ENCODE measurements around the gene CD6.

CD6 gene

DNA sequence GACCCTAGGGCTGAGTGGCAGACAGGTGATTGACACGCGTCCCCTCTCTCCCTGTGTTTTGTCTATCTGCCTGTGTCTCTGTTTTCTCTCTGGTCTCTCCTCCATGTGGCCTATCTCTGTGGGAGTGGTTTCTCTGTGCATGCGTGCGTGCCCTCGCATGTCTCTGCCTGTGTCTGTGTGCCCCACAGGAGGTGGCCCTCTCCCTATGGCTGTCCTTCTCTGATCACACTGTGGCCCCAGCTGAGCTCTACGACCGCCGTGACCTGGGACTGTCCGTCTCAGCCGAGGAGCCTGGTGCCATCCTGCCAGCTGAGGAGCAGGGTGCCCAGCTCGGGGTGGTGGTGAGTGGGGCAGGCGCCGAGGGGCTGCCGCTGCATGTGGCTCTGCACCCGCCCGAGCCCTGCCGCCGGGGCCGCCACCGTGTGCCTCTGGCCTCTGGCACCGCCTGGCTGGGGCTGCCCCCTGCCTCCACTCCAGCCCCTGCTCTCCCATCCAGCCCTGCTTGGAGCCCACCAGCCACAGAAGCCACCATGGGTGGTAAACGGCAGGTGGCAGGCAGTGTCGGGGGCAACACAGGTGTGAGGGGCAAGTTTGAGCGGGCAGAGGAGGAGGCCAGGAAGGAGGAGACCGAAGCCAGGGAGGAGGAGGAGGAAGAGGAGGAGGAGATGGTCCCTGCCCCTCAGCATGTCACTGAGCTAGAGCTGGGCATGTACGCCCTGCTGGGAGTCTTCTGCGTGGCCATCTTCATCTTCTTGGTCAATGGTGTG, 35.6 kb upstream of the CD6 start:
- DNase-seq = no peak

DNA sequence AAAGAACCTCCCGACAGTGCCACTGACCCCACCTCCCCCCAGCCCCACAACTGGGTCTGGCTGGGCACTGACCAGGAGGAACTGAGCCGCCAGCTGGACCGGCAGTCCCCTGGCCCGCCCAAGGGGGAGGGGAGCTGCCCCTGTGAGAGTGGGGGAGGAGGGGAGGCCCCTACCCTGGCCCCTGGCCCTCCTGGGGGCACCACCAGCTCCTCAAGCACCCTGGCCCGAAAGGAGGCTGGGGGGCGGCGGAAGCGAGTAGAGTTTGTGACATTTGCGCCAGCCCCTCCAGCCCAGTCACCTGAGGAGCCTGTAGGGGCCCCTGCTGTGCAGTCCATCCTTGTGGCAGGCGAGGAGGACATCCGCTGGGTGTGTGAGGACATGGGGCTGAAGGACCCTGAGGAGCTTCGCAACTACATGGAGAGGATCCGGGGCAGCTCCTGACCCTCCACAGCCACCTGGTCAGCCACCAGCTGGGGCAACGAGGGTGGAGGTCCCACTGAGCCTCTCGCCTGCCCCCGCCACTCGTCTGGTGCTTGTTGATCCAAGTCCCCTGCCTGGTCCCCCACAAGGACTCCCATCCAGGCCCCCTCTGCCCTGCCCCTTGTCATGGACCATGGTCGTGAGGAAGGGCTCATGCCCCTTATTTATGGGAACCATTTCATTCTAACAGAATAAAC, 34.9 kb upstream of the CD6 start:
- no peak for DNase-seq

- no peak for DNase-seq
Measured at GRCh38 chr11:60937144-60937527, 34.3 kb upstream of the CD6 start.

DNA sequence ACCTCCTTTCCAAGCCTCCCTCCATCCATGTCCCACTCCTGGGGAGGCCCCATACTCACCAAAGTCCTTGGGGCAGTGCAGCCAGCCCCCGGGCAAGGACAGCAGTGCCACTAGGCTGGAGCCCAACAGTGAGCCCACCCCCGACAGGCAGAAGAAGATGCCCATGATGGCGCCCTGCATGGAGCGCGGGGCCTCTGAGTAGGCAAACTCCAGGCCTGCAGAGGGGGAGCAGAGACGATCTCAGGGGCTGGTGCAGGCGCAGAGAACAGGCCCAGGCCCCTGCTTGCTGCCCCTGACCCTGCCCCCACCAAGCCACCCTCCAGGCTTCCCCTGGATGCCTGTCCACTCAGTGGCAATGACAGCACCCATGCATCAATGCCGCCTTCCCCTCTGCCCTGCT, 33.7 kb upstream of the CD6 start:
- DNase-seq = no peak

DNA sequence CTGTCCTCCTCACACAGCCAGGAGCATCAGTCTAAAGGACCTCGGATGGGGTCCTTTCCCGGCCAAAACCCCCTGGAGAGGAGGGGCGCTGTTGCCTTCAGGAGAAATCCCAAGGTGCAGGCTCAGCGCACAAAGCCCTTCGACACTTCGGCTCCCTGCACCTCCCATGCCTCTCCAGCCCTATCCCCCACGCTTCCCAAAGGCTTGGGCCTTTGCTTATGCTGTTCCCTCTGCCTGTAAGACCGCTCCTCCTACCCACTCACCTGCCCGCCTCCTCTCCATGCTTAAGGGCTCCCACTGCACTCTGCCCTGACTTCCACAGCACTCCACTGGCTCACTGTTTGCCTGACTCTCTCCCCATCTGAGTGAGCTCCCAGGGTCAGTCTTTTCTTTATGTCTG, 33.0 kb upstream of the CD6 start:
- DNase-seq = no peak

DNA sequence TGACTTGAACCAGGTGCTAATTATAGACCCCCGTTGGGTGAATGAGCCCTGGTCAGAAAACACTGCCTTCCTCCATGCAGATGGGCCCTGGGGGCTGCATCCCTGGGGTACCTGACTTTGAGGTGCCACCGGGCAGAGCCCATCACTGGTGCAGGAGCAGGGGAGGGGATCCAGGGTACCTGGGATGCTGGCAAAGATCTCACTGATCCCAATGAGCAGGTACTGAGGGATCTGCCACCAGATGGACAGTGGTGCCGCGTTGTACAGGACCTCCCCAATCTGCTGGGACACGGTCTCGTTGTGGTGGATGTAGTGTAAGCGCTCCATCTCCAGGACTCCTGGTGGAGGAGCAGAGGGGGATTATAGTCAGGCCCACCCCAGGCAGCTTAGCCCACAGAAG, 32.2 kb upstream of the CD6 start:
- DNase-seq = no peak

DNA sequence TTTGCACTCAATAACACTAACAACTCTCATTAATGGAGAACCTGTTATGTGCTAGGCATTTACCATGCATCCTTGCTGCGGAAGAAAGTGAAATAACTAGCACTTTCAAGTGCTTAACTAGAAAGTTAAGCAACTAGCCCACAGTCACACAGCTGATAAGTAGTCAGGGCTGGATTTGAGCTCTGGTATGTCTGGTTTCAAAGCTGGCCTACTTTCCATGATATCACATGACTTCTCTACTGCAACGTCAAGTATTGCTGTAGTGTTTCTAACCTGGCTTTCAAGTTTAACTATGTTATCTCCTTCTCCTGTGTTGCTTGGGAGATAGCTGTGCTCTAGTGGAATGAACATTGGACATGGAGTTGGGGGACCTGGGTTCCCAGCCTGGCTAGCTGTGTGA, 31.6 kb upstream of the CD6 start:
- DNase-seq = no peak

DNA sequence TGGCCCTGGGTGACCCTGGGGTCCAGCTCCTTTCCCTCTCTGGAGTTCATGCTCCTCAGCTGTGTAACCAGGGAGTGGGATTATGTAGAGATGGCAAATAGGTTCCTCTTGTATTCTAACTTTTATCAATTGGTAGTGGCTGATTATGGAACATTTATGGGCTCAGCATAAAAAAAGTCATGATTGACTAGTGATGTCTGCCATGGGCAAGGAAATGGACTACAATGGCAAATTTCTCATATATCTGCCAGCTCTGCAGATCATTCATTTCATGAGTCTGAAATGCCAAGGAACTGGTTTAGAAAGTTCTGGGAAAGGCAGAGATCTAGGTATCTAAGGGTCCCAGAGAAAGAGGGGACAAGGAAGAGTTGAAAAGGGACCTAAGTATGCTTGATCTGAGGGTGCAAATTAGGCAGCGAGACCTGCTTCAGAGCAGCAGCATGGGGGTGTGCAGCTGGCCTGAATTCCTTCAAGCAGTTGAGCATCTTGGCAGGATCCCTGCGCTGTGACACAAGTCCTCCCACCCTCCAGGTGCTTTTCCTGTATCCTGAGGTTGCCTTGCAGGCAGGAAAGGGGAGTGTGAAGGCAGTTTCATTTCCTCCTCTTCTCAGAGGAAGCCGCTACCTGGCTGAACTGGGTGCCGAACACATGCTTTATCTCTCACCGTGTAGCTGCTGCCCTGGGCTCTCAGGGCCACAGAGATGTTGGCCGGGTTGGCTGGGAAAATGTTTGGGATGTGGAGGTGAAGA, 29.9 kb upstream of the CD6 start:
- no peak for DNase-seq

- DNase-seq = no peak
Measured at GRCh38 chr11:60942219-60942618, 29.3 kb upstream of the CD6 start.

GRCh38 chr11:60942970-60943565, 28.4 kb upstream of the CD6 start:
- peak; percentile 40 for DNase-seq

- DNase-seq = no peak
Measured at GRCh38 chr11:60944490-60945294, 26.8 kb upstream of the CD6 start.

DNA sequence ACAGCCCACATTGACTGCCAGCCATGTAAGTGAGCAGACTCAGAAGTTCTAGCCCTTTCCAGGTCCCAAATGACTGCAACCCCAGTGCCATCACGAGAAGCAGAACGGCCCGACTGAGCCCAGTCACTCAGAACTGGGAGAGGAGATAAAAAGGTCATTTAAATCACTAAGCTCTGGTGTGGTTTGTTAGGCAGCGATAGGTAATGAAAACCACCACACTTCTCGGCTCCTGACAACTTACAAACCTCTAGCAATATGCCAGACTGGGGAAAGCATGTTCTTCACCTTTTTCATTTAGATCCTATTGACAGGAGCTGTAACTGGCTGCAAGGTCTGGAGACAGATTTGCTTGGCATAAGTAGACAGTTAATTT, 26.2 kb upstream of the CD6 start:
- DNase-seq = no peak

GRCh38 chr11:60946601-60947264, 24.7 kb upstream of the CD6 start:
- no peak for DNase-seq

- no peak for DNase-seq
Measured at GRCh38 chr11:60947700-60948099, 23.8 kb upstream of the CD6 start.

- DNase-seq = no peak
Measured at GRCh38 chr11:60948250-60948649, 23.2 kb upstream of the CD6 start.

- DNase-seq = no peak
Measured at GRCh38 chr11:60950024-60950423, 21.5 kb upstream of the CD6 start.

GRCh38 chr11:60950933-60951605, 20.4 kb upstream of the CD6 start:
- no peak for DNase-seq

DNA sequence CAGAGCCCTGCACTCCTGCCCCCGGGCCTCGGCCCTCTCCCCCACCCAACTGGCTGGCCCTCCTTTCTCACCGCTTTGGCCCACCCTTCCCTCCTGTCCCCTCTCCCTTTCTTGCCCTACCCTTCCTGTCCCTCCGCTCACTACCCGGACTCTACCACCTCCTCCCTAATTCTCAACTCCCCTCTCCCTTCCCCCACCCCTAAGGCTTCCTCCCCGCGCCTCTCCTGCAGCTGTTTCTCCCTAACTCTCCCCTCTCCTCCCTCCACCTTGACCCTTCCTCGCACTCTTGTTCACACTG, 19.9 kb upstream of the CD6 start:
- DNase-seq = no peak

GRCh38 chr11:60951904-60952741, 19.4 kb upstream of the CD6 start, which contains the start of gene SLC15A3:
Gene SLC15A3 (minus strand): TSS chr11:60952176. CDS start chr11:60951551, 625 bp downstream.
- no peak for DNase-seq

DNA sequence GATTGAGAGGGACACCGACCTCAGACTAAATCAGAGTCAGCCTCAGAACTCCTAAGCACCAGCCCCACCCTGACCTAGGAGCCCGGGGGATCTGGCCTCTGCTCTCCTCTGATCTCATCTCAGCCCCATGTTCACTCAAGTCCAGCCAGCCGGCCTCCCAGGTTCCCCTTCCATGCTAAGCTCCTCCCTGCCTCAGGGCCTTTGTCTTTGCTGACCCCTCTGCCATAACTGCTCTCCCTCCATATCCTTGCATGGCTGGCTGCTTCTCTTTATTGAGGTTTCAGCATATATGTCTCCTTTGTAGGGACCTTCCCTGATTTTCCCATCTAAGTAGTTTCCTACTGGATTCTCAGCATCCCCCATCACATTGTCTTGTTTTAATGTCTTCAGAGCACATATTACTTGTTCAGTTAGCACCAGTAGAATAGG, 18.7 kb upstream of the CD6 start:
- no peak for DNase-seq

DNA sequence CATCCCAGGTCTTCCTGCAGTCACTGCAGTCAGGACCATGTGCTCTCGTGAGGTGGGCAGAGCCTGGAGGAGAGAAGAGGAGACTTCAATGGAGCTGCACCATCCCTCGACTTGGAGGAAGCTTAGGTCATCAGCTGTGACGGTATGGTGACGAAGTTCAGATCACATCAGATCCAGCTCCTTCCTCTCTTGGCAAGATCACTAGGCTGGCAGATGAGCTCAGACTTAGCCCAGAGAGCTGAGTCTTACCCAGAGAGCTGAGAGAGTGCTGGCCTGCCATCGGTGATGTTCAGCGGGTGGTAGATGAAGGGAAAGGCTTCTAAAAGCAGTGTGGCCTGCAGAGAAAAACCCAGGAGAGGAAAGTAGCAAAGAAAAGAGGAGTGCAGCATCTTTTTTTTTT, 17.7 kb upstream of the CD6 start:
- no peak for DNase-seq

Measured in NCI-H1092 (cell line).